ENCODE results near the gene PI16. TPM values are rescaled to one million over a fixed set of nuclear protein-coding genes. Genes with fewer than 3 reads are reported as not detected.
A peak's percentile ranks its signal among the peaks of the same experiment; 100 is the strongest.

Gene PI16, protein sequence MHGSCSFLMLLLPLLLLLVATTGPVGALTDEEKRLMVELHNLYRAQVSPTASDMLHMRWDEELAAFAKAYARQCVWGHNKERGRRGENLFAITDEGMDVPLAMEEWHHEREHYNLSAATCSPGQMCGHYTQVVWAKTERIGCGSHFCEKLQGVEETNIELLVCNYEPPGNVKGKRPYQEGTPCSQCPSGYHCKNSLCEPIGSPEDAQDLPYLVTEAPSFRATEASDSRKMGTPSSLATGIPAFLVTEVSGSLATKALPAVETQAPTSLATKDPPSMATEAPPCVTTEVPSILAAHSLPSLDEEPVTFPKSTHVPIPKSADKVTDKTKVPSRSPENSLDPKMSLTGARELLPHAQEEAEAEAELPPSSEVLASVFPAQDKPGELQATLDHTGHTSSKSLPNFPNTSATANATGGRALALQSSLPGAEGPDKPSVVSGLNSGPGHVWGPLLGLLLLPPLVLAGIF
- total RNA-seq (2014; rRNA removed; shearing (Covaris generic)) (not detected in 2 replicates), total RNA-seq (2022) (0.30 TPM in 1 of 2 replicates, not detected in the other), Bru-seq, nascent RNA (percentile 7 among the genes with signal in this experiment), BruChase-seq, experiment 1, labeled RNA remaining after a 6-hour chase (not detected), BruChase-seq, experiment 2, labeled RNA remaining after a 2-hour chase (not detected)
- long read RNA-seq, result 0 reads

DNA sequence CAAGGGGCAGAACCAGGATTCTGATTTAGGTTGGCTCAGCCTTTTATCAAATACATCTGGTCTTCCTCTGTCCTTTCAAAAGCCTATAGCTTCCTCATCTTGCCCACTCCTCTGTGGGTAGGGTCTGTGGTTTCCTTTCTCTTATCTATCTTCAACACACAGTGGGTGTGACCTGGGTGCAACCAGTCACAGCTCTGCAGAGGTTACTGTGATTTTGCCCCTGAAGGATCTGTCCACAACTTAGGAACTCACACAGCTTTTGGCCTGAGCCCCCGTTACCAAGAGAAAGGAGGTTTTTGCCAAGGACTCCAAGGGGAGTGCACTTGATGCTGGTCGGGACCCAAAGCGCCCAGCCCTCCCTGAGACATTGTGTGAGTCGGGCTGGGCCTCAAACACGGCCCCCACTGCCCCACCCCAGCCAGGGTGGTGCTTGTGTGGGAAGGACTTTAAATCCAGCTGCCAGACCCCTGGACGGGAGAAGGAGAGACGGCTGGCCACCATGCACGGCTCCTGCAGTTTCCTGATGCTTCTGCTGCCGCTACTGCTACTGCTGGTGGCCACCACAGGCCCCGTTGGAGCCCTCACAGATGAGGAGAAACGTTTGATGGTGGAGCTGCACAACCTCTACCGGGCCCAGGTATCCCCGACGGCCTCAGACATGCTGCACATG is at the start of gene PI16:
PI16 (plus strand) TSS at position 477 of the 670 bp plus-strand sequence; CDS start at position 500, 23 bp downstream.
- Histone ChIP-seq H4K20me1 (ENCODE audit: insufficient read depth, low read length) (no peaks in the 10 kb centered on the region), H3K9me3 (ENCODE audit: low read length) (no peaks in the 10 kb centered on the region), H3K4me3 (ENCODE audit: low read depth, low read length, poor library complexity, severe bottlenecking) (no peak within 1 kb of the TSS), H3K4me2 (ENCODE audit: low read length) (peak within 1 kb of the TSS; percentile 45), H2AFZ (ENCODE audit: low read length) (peak within 1 kb of the TSS; percentile 56), H3K79me2 (ENCODE audit: insufficient read depth, low read depth, low read length) (no peaks in the 10 kb centered on the region), H3K4me1 (ENCODE audit: insufficient read depth, low read length, poor library complexity, severe bottlenecking) (peaks cover 20% of the 10 kb centered on the region), H3K27ac (ENCODE audit: low read depth, low read length, poor library complexity, severe bottlenecking) (no peak within 1 kb of the TSS), H3K36me3 (ENCODE audit: insufficient read depth, low read length) (no peaks in the 10 kb centered on the region), H3K9me2 (ENCODE audit: insufficient read depth, low read length) (no peaks in the 10 kb centered on the region)
- DNase-seq (ENCODE audit: low spot score), result no peak
- CTCF ChIA-PET (ENCODE audit: unreplicated experiment), result no interaction called here
- POLR2A ChIA-PET, result interaction anchor here (1.1 to 1.8 kb wide), 3 partner anchors 9 to 69 kb away, joined by 3 to 5 read pairs (median 4); partner anchors contain the start of genes C6orf89 and FGD2
- intact Hi-C loops (cut with micrococcal nuclease; ENCODE audit: unreplicated experiment), result no loop called here
- TF ChIP-seq EZH2phosphoT487 (IDR thresholded peaks at IDR 0.05; ENCODE audit: borderline replicate concordance, low read depth, low read length), result no peak
- TF ChIP-seq, protein P1, sequence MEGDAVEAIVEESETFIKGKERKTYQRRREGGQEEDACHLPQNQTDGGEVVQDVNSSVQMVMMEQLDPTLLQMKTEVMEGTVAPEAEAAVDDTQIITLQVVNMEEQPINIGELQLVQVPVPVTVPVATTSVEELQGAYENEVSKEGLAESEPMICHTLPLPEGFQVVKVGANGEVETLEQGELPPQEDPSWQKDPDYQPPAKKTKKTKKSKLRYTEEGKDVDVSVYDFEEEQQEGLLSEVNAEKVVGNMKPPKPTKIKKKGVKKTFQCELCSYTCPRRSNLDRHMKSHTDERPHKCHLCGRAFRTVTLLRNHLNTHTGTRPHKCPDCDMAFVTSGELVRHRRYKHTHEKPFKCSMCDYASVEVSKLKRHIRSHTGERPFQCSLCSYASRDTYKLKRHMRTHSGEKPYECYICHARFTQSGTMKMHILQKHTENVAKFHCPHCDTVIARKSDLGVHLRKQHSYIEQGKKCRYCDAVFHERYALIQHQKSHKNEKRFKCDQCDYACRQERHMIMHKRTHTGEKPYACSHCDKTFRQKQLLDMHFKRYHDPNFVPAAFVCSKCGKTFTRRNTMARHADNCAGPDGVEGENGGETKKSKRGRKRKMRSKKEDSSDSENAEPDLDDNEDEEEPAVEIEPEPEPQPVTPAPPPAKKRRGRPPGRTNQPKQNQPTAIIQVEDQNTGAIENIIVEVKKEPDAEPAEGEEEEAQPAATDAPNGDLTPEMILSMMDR (conservative IDR thresholded peaks at IDR 0.05; ENCODE audit: low read length), result no peak
- no TSS peak for BruUV-seq (replicated peaks)

DNA sequence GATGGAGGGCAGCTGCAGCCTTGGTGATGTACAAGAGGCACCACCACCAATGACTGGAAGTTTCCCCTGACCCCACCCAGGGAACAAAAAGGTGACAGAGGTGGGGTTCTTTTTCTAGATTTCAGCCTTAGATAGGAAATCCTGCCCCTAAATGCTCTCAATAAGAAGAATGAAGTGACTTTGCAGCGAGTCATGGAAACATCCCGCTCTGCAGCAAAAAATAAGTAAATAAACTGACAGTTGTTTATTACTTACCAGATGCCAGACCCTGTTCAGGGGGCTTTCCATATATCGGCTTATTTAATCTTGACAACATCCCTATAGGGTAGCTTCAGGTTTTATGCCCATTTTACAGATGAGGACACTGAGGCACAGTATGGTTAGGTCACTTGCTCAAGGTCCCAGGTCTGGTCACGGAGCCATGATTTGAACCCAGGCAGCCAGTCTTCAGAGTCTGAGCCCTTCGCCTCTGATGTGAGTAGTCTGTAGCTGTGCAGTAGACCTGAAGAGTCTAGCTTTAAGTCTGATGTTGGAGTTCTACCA is 49.6 kb upstream of the PI16 start:
- peaks cover 37% of the 10 kb centered on the region for H3K36me3 ChIP-seq (ENCODE audit: insufficient read depth, low read length)
- H4K20me1 ChIP-seq (ENCODE audit: insufficient read depth, low read length), result no peaks in the 10 kb centered on the region
- no peak overlapping the region for H3K4me3 ChIP-seq (ENCODE audit: low read depth, low read length, poor library complexity, severe bottlenecking)
- POLR2A ChIA-PET, result no interaction called here
- intact Hi-C loops (cut with micrococcal nuclease; ENCODE audit: unreplicated experiment), result no loop called here
- BruUV-seq (replicated peaks), result no TSS peak
- TF ChIP-seq EZH2phosphoT487 (IDR thresholded peaks at IDR 0.05; ENCODE audit: borderline replicate concordance, low read depth, low read length), result no peak
- TF ChIP-seq, protein P1 (conservative IDR thresholded peaks at IDR 0.05; ENCODE audit: low read length), result no peak
- no peak overlapping the region for H3K4me2 ChIP-seq (ENCODE audit: low read length)
- CTCF ChIA-PET (ENCODE audit: unreplicated experiment), result no interaction called here
- no peaks in the 10 kb centered on the region for H3K9me3 ChIP-seq (ENCODE audit: low read length)
- no peaks in the 10 kb centered on the region for H3K4me1 ChIP-seq (ENCODE audit: insufficient read depth, low read length, poor library complexity, severe bottlenecking)
- no peak for DNase-seq (ENCODE audit: low spot score)
- H3K27ac ChIP-seq (ENCODE audit: low read depth, low read length, poor library complexity, severe bottlenecking), result no peak overlapping the region
- no peaks in the 10 kb centered on the region for H3K9me2 ChIP-seq (ENCODE audit: insufficient read depth, low read length)
- H3K79me2 ChIP-seq (ENCODE audit: insufficient read depth, low read depth, low read length), result no peaks in the 10 kb centered on the region
- H2AFZ ChIP-seq (ENCODE audit: low read length), result no peak overlapping the region

All from OCI-LY7 (cell line).